GM19193 (cell line): ENCODE results near the gene KIF1A.

ENCODE experiments used
- POLR2A ChIP-seq: IDR thresholded peaks from 4 replicates; pipeline ENCODE4 v1.6.1; 2011; ENCODE audit not compliant: insufficient read depth, insufficient read length; ENCODE audit errors: extremely low read depth

The KIF1A gene

GRCh38 chr2:240855670-240856069 lies 35.7 kb upstream of the KIF1A start:
- TF ChIP-seq POLR2A, result no peak

GRCh38 chr2:240852671-240853314 lies 32.8 kb upstream of the KIF1A start:
- no peak for TF ChIP-seq POLR2A

GRCh38 chr2:240851078-240851991 lies 31.3 kb upstream of the KIF1A start:
- TF ChIP-seq POLR2A, result no peak

- TF ChIP-seq POLR2A, result no peak
Observed at GRCh38 chr2:240850756-240851077, 30.7 kb upstream of the KIF1A start.

GRCh38 chr2:240850026-240850425 lies 30.0 kb upstream of the KIF1A start:
- TF ChIP-seq POLR2A, result no peak

GRCh38 chr2:240848900-240849680 lies 29.1 kb upstream of the KIF1A start:
- no peak for TF ChIP-seq POLR2A

- TF ChIP-seq POLR2A, result no peak
Observed at GRCh38 chr2:240847817-240848216, 27.8 kb upstream of the KIF1A start.

- TF ChIP-seq POLR2A, result no peak
Observed at GRCh38 chr2:240846873-240847595, 27.0 kb upstream of the KIF1A start.

GRCh38 chr2:240840435-240841060 lies 20.5 kb upstream of the KIF1A start:
- TF ChIP-seq POLR2A, result no peak

GRCh38 chr2:240839152-240840143 lies 19.4 kb upstream of the KIF1A start:
- TF ChIP-seq POLR2A, result no peak

GRCh38 chr2:240837621-240838020 lies 17.6 kb upstream of the KIF1A start:
- TF ChIP-seq POLR2A, result no peak

- no peak for TF ChIP-seq POLR2A
Observed at GRCh38 chr2:240836781-240837467, 16.9 kb upstream of the KIF1A start.

- TF ChIP-seq POLR2A, result no peak
Observed at GRCh38 chr2:240835528-240835927, 15.5 kb upstream of the KIF1A start.

- TF ChIP-seq POLR2A, result no peak
Observed at GRCh38 chr2:240834377-240834975, 14.5 kb upstream of the KIF1A start.
